SU-DHL-6 (cell line): ENCODE results near the gene IRF2.

Experiments
- H2AFZ ChIP-seq: fragments of 200-600 bp; sonication (generic); 2 replicates; pipeline ENCODE4 v1.6.1; 2014; ENCODE audit warnings: low read depth, mild to moderate bottlenecking, moderate library complexity, mixed read lengths, antibody characterized with exemption, low read length; ENCODE audit not compliant: severe bottlenecking
- H3F3A ChIP-seq: fragments of 200-600 bp; shearing (Covaris generic); 2 replicates; pipeline ENCODE4 v1.6.0; 2016; ENCODE audit warnings: antibody characterized with exemption, mild to moderate bottlenecking; ENCODE audit not compliant: insufficient read depth
- H3K27ac ChIP-seq: fragments of 200-600 bp; sonication (generic); 2 replicates; pipeline ENCODE4 v1.5.1; 2016; ENCODE audit warnings: low read depth, mild to moderate bottlenecking, low read length, moderate library complexity, mixed read lengths
- H3K27me3 ChIP-seq: fragments of 200-600 bp; sonication (generic), shearing (Covaris generic); 2 replicates; pipeline ENCODE4 v1.6.0; 2014; ENCODE audit warnings: mild to moderate bottlenecking, low read length
- H3K36me3 ChIP-seq: fragments of 200-600 bp; sonication (generic); 2 replicates; pipeline ENCODE4 v1.6.1; 2014; ENCODE audit warnings: mild to moderate bottlenecking, low read length, mixed read lengths
- H3K4me2 ChIP-seq: fragments of 300-600, 200-600 bp; shearing (Covaris generic), sonication (generic); 2 replicates; pipeline ENCODE4 v1.6.0; 2014; ENCODE audit warnings: low read length, low read depth, mild to moderate bottlenecking; ENCODE audit not compliant: poor library complexity, severe bottlenecking
- H3K4me3 ChIP-seq: fragments of 200-600 bp; sonication (generic); 2 replicates; pipeline ENCODE4 v1.5.1; 2014; ENCODE audit warnings: antibody characterized with exemption, low read length, mild to moderate bottlenecking, mixed read lengths; ENCODE audit not compliant: insufficient read depth, poor library complexity, severe bottlenecking
- H3K79me2 ChIP-seq: fragments of 200-600 bp; sonication (generic); 2 replicates; pipeline ENCODE4 v1.6.1; 2014; ENCODE audit warnings: mild to moderate bottlenecking, low read length, moderate library complexity; ENCODE audit not compliant: insufficient read depth
- H3K9ac ChIP-seq: fragments of 200-600 bp; sonication (generic); 2 replicates; pipeline ENCODE4 v1.7.0; 2014; ENCODE audit warnings: mild to moderate bottlenecking, low read length
- H3K9me2 ChIP-seq: fragments of 200-600 bp; sonication (generic); replicated peaks from 2 replicates; pipeline ENCODE4 v1.6.1; 2014; ENCODE audit warnings: low read length; ENCODE audit not compliant: insufficient read depth
- H3K9me3 ChIP-seq: fragments of 200-600 bp; sonication (generic); 2 replicates; pipeline ENCODE4 v1.6.1; 2014; ENCODE audit warnings: low read length, mixed read lengths; ENCODE audit not compliant: insufficient read depth
- H4K20me1 ChIP-seq: fragments of 200-600 bp; sonication (generic); 2 replicates; pipeline ENCODE4 v1.6.1; 2014; ENCODE audit warnings: low read depth, mild to moderate bottlenecking, antibody characterized with exemption, low read length, moderate library complexity, mixed read lengths
- CTCF ChIP-seq: fragments of 200-600 bp; sonication (generic); IDR thresholded peaks from one replicate; pipeline ENCODE4 v1.5.1; 2017; ENCODE audit warnings: antibody characterized with exemption, mild to moderate bottlenecking, low read length, moderate library complexity; ENCODE audit not compliant: insufficient read depth, poor library complexity, severe bottlenecking
- EZH2phosphoT487 ChIP-seq: fragments of 200-600 bp; sonication (generic), shearing (Covaris generic); conservative IDR thresholded peaks from 2 replicates; pipeline ENCODE4 v1.6.1; 2018; ENCODE audit warnings: mild to moderate bottlenecking, antibody characterized with exemption, low read length, moderate library complexity, mixed read lengths

The IRF2 gene

GRCh38 chr4:184399512-184399908 lies 74.8 kb downstream of the IRF2 start:
- no peak overlapping the region for H3K9ac ChIP-seq
- TF ChIP-seq CTCF (no peak), EZH2phosphoT487 (no peak)
- no peaks in the 10 kb centered on the region for H3K79me2 ChIP-seq

GRCh38 chr4:184398741-184399511 lies 75.4 kb downstream of the IRF2 start:
- H3K4me2 ChIP-seq = no peak overlapping the region
- H3K79me2 ChIP-seq = no peaks in the 10 kb centered on the region
- no peaks in the 10 kb centered on the region for H3K27me3 ChIP-seq
- no peak overlapping the region for H3K9ac ChIP-seq
- H3K9me3 ChIP-seq = no peaks in the 10 kb centered on the region
- TF ChIP-seq CTCF (no peak), EZH2phosphoT487 (no peak)
- no peaks in the 10 kb centered on the region for H4K20me1 ChIP-seq
- H3F3A ChIP-seq = no peaks in the 10 kb centered on the region; the same call in 1 of the 2 replicates
- H3K4me3 ChIP-seq = no peak overlapping the region
- H2AFZ ChIP-seq = no peak overlapping the region
- H3K36me3 ChIP-seq = peaks cover 10% of the 10 kb centered on the region; the same call in 1 of the 2 replicates
- no peak overlapping the region for H3K27ac ChIP-seq
- H3K9me2 ChIP-seq = no peaks in the 10 kb centered on the region

More at GRCh38 chr4:184399512-184399908, 74.8 kb downstream of the IRF2 start:
- no peak overlapping the region for H3K4me3 ChIP-seq
- H3K9me3 ChIP-seq = no peaks in the 10 kb centered on the region
- no peaks in the 10 kb centered on the region; the same call in 1 of the 2 replicates for H3F3A ChIP-seq
- H3K36me3 ChIP-seq = peaks cover 10% of the 10 kb centered on the region; the same call in 1 of the 2 replicates
- H4K20me1 ChIP-seq = no peaks in the 10 kb centered on the region
- no peaks in the 10 kb centered on the region for H3K27me3 ChIP-seq
- no peak overlapping the region for H3K4me2 ChIP-seq
- no peak overlapping the region for H3K27ac ChIP-seq
- H3K9me2 ChIP-seq = no peaks in the 10 kb centered on the region
- no peak overlapping the region for H2AFZ ChIP-seq

- H3K79me2 ChIP-seq = no peaks in the 10 kb centered on the region
- peaks cover 10% of the 10 kb centered on the region; the same call in 1 of the 2 replicates for H3K36me3 ChIP-seq
- no peaks in the 10 kb centered on the region for H3K27me3 ChIP-seq
- H3K9me3 ChIP-seq = no peaks in the 10 kb centered on the region
- no peak overlapping the region for H3K4me2 ChIP-seq
- H3F3A ChIP-seq = no peaks in the 10 kb centered on the region; the same call in 1 of the 2 replicates
- TF ChIP-seq EZH2phosphoT487 (no peak), CTCF (no peak)
- no peaks in the 10 kb centered on the region for H4K20me1 ChIP-seq
- H3K4me3 ChIP-seq = no peak overlapping the region
- no peak overlapping the region for H3K27ac ChIP-seq
- H2AFZ ChIP-seq = no peak overlapping the region
- no peaks in the 10 kb centered on the region for H3K9me2 ChIP-seq
- H3K9ac ChIP-seq = no peak overlapping the region
Observed at GRCh38 chr4:184397516-184398163, 76.7 kb downstream of the IRF2 start.
